HG02870 (cell line): ENCODE data around the gene DPY19L3.
"Not testable (repeated sequence)": the region's sequence is repeated elsewhere in the genome, so short reads cannot be mapped to it uniquely, and the experiment has no call there.

Experiments used
- ATAC-seq: cut with Tn5 transposase; IDR thresholded peaks from one replicate; pipeline ENCODE4 v1.9.1; 2021; ENCODE audit warnings: mild to moderate bottlenecking, moderate library complexity; ENCODE audit not compliant: unreplicated experiment

Gene DPY19L3

DNA sequence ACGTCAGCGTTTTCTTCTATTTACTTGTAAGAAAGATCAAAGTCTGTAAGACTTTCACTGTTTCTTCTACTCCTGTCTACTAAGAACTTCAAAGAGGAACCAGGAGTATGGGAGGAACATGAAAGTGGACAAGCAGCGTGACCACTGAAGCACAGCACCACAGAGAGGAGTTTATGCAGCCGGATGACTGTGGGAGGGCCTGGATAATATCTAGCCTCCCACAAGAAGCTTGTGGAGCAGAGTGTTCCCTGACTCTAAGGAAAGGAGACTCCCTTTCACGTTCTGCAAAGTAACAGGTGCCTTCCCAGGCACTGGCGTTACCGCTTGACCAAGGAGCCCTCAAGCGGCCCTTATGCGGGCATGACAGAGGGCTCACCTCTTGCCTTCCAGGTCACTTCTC is 91.8 kb downstream of the DPY19L3 start:
- ATAC-seq, result no peak

DNA sequence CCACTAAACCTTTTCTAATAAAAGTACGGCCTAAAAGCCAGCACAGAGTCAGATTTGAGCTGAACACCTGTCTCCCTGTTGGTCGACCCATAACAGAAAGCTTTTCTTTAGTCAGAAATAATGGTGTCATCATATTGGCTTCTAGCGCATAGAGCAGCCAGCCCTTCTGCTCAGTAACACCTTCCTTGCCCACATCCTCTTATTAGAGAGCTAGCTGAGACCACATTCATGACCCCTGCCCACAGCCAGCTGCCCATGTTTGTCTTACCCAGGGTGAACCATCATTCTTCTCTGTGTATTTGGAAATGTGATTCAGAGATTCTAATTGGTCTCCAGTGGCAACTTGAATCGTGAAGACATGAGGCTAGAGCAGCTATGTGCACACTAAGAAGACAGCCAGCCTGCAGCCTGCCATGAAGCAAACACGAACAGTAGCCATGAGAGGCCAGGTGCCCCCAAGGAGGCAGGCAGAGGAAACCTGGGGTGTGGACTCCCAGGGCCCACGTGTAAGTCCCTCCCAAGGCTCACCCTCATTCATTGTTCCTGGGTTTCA is 93.2 kb downstream of the DPY19L3 start:
- no peak for ATAC-seq

DNA sequence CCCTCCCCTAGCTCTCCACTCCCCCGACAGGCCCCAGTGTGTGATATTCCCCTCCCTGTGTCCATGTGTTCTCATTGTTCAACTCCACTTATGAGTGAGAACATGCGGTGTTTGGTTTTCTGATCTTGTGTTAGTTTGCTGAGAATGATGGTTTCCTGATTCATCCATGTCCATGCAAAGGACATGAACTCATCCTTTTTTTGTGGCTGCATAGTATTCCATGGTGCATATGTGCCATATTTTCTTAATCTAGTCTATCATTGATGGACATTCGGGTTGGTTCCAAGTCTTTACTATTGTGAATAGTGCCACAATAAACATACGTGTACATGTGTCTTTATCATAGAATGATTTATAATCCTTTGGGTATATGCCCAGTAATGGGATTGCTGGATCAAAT is 106.9 kb downstream of the DPY19L3 start:
- not testable (repeated sequence) for ATAC-seq

DNA sequence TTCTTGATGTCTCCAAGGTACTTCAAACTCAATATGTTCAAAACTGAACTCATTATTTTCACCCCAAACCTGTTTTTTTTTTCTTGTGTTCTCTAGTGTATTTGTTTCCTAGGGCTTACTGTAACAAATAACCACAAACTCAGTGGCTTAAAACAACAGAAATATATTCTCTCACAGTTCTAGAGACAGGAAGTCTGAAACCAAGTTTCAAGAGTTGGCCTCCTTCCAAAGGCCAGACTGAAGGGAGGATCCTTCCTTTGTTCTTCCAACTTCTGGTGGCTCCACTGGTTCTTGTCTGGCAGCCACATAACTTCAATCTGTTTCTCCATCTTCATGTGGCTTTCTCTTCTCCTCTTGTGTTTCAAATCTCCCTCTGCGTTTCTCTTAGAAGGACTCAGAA is 113.5 kb downstream of the DPY19L3 start:
- no peak for ATAC-seq

DNA sequence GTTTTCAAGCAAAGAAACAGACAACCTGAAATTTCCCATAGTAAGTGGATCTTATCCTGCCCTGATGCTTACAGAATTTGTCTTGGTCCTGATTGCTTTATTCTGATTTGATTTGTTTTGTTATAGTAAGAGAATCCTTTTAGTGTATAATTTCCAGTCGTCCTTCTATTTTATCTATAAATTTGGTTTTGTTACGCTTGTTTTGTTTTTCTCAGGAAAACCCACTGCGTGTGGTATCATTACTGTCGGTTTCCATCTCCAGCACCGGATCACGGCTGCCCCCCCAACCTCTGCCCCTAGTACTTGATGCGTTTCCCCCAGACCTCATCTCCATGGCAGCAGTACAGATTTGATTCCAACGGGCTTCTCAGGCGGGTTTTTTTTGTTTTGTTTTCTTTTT is 117.4 kb downstream of the DPY19L3 start:
- ATAC-seq, result no peak

DNA sequence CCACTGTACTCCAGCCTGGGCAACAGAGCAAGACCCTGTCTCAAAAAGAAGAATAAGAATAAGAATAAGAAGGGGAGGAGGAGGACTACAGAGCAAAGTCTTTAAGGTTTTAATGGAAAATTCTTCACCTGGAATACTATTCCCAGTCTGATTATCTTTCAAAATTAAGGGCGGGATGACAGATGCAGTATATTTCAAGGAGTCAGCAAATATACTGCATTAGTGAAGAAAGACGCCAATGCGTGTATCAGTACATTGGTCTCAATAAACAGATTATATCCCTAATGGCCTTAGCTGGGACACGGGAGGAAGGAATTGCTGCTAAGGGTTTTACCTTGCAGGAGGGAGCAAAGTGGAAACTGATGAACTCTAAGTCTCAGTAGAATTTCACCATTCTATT is 121.3 kb downstream of the DPY19L3 start:
- no peak for ATAC-seq

DNA sequence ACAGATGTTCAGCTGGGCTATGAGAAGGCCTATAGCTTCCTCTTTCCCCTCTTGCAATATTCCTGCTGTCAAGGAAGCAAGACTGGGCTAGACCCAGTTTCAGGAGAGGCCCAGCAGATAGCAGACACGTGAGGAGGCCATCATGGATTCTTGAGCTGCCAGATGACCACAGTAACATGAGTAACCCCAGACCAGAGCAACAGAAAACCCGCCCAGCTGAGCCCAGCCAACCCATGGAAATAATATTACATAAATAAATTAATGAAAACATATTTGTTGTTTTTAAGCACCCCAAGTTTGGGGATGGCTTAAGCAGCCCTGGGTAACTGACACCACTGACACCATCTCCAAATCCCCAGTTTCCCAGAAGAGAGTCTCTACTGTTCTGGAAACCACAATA is 125.2 kb downstream of the DPY19L3 start:
- ATAC-seq, result no peak

DNA sequence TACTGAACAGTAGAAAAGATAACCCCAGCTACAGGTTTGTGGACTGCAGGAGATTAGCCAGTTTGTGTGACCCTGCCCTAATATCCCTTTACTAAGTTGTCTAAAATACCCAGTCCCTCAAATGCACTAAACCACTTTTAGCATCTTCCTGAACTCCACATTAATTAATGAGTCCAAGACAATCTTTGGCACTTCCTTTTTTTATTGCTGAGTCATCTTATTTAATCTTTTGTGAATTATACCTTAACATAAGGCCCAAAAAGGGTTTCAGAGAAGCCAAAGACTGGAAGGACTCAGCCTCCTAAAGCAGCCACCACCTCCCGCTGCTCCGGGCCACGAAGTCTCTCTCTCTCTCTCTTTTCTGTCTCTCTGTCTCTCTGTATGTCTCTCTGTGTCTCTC is 126.7 kb downstream of the DPY19L3 start:
- ATAC-seq, result no peak
